Measurements from ENCODE around the gene CDKL1. TPM values are rescaled to one million over a fixed set of nuclear protein-coding genes. Genes with fewer than 3 reads are reported as not detected.

Gene CDKL1
- total and polyA plus RNA-seq, 2 donors (not counting 3 experiments of a cell fraction or from before 2014, with no cell fraction given): 2.6 to 9.7 TPM

GRCh38 chr14:50383618-50384225 is 13.0 kb downstream of the CDKL1 start:
- no peaks in the 10 kb centered on the region for H3K9me1 ChIP-seq (replicated peaks; ENCODE audit: control insufficient read depth, extremely low read depth, insufficient read depth, low read length)
- no peaks in the 10 kb centered on the region for H3K4me1 ChIP-seq (ENCODE audit: control insufficient read depth, extremely low read depth, insufficient read depth, low read length)
- no peak overlapping the region for H3K9ac ChIP-seq (replicated peaks; ENCODE audit: extremely low read depth, insufficient read depth, low read length)
- CTCF ChIA-PET: interaction anchor here (0.7 to 0.8 kb wide), 2 partner anchors 10 to 107 kb away, joined by 3 read pairs; no protein-coding TSS in a partner anchor
- no peaks in the 10 kb centered on the region for H3K27me3 ChIP-seq (ENCODE audit: control insufficient read depth in 2 of 2, insufficient read depth in 2 of 2, low read length in 2 of 2)
- no peaks in the 10 kb centered on the region for H3K79me2 ChIP-seq (ENCODE audit: control insufficient read depth, insufficient read depth, low read length)
- H3K36me3 ChIP-seq (ENCODE audit: control insufficient read depth in 2 of 2, extremely low read depth in 1 of 2, insufficient read depth in 2 of 2, low read length in 2 of 2): peaks cover 0 to 4% of the 10 kb centered on the region in 2 experiments
- POLR2A ChIA-PET: no interaction called here
- TF ChIP-seq MAX (IDR thresholded peaks at IDR 0.05; ENCODE audit: insufficient read depth, insufficient read length): no peak
- TF ChIP-seq JUN (IDR thresholded peaks at IDR 0.05; ENCODE audit: borderline replicate concordance, insufficient read depth, insufficient read length, low read depth): no peak
- TF ChIP-seq EZH2 (IDR thresholded peaks at IDR 0.05; ENCODE audit: borderline replicate concordance, low read depth, low read length, severe bottlenecking): no peak
- TF ChIP-seq CTCF (IDR thresholded peaks at IDR 0.05; ENCODE audit: extremely low read depth in 1 of 2, insufficient read depth in 1 of 2, low read depth in 1 of 2, low read length in 2 of 2): no peak
- no peak for TF ChIP-seq FOS (IDR thresholded peaks at IDR 0.05; ENCODE audit: borderline replicate concordance, insufficient read depth, low read length)
- no peak for TF ChIP-seq POLR2AphosphoS5 (IDR thresholded peaks at IDR 0.05; ENCODE audit: insufficient read depth, low read depth, low read length)
- TF ChIP-seq GATA2 (IDR thresholded peaks at IDR 0.05; ENCODE audit: insufficient read depth, insufficient read length, low read depth, low read length): no peak
- no peak for TF ChIP-seq MYC (IDR thresholded peaks at IDR 0.05; ENCODE audit: low read depth, low read length)
- TF ChIP-seq POLR2A (IDR thresholded peaks at IDR 0.05; ENCODE audit: low read depth, low read length): no peak
- no peak overlapping the region for H3K4me3 ChIP-seq (replicated peaks in 1 of 3; ENCODE audit: insufficient read depth in 1 of 3, low read depth in 1 of 3, low read length in 3 of 3)
- FAIRE-seq: peak; percentile 46
- no peaks in the 10 kb centered on the region for H3K9me3 ChIP-seq (replicated peaks; ENCODE audit: control insufficient read depth, insufficient read depth, low read length)
- no peak overlapping the region for H3K27ac ChIP-seq (ENCODE audit: insufficient read depth, low read depth, low read length)
- no peaks in the 10 kb centered on the region for H4K20me1 ChIP-seq (replicated peaks; ENCODE audit: control insufficient read depth, extremely low read depth, insufficient read depth, low read length)
- dilution Hi-C loops (cut with MboI; ENCODE audit: extremely low pct_ligation_motif_present, low sequenced_read_pairs): no loop called here
- DNase-seq (ENCODE audit: low read depth, low spot score): no peak
- BruUV-seq (replicated peaks): no TSS peak
- no peak overlapping the region for H3K4me2 ChIP-seq (ENCODE audit: insufficient read depth, low read length)
- no peak overlapping the region for H2AFZ ChIP-seq (ENCODE audit: low read depth, low read length)
- intact Hi-C loops (cut with micrococcal nuclease): no loop called here

Measured in endothelial cell of umbilical vein (primary cell).